Measurements from ENCODE around the gene UBE2O. TPM values are rescaled to one million over a fixed set of nuclear protein-coding genes. Genes with fewer than 3 reads are reported as not detected.

Gene UBE2O
- total and polyA plus RNA-seq, 3 experiments from 2014 or later, result 14.9 to 35.0 (median 33.6) TPM

DNA sequence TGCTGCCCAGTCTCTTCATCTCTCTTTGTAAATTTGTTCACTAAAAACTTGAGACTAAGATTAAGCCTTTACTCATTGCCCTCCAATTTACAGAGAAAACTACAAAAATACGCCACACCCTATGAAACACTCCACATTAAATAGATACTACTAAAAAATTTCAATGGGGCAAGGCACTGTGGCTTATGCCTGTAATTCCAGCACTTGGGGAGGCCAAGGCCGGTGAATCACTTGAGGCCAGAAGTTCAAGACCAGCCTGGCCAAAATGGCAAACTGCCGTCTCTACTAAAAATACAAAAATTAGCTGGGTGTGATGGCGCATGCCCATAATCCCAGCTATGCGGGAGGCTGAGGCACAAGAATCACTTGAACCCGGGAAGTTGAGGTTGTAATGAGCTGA, 3.8 kb downstream of the UBE2O start:
- peak overlapping the region in 2 of 7 donors; percentile 11 to 37 for H3K4me3 Mint-ChIP-seq
- POLR2A ChIA-PET, result interaction anchor here (0.8 kb wide), 1 partner anchor 575 kb away, joined by 3 read pairs; no protein-coding TSS in a partner anchor
- Histone ChIP-seq H3K4me3 (ENCODE audit: low read length) (no peak overlapping the region), H3K27ac (ENCODE audit: low read depth, low read length) (no peak overlapping the region), H3K4me1 (ENCODE audit: insufficient read depth, low read length) (peaks cover 27% of the 10 kb centered on the region), H3K27me3 (ENCODE audit: insufficient read depth, low read length, poor library complexity, severe bottlenecking) (no peaks in the 10 kb centered on the region), H3K9me3 (ENCODE audit: low read length) (no peaks in the 10 kb centered on the region), H3K36me3 (ENCODE audit: insufficient read depth, low read length) (no peaks in the 10 kb centered on the region)
- no peak for DNase-seq
- H3K4me1 Mint-ChIP-seq, result peaks cover 53 to 80% (median 77%) of the 10 kb centered on the region in 3 donors
- peak overlapping the region in 1 of 8 donors; percentile 42 for H3K27ac Mint-ChIP-seq
- no peaks in the 10 kb centered on the region for H3K27me3 Mint-ChIP-seq
- CTCF ChIA-PET, result no interaction called here
- H3K36me3 Mint-ChIP-seq, result peaks cover 0 to 9% (median 5%) of the 10 kb centered on the region in 3 donors
- no peaks in the 10 kb centered on the region for H3K9me3 Mint-ChIP-seq

DNA sequence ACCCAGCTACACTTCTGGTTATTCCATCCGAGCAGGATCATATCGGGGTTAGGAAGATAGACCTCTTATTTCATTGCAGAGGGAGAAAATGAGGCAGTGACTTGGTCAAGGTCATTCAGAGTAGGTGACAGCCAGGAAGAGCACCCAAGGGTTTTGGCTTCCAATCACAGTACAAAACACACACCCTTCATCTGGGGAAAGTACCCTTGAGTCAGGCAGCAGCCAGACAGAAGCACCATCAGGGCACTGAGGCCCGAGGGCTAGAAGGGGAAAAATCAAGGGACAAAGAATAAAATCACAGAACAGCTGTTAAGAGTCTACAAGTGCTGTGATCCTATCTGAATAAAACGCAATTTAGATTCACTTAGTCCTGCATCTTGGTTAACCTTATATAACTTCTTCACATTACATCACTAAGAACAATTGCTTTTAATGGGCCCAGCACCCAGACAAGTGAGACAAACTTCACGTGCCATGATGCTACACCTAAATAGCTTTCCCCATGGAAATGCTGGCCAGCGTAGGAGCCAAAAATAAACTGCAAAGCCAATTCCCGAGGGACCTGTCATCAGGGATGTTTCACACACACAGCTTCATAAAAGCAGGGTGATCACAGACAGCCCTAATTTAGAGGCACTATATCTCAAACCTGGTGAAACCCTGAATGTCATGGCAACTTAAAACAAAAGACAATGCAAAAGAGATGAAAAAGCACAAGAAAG, 4.9 kb downstream of the UBE2O start:
- Mint-ChIP-seq H3K4me1 (peaks cover 51 to 81% (median 79%) of the 10 kb centered on the region in 3 donors), H3K9me3 (no peaks in the 10 kb centered on the region), H3K27ac (peak overlapping the region in 2 of 8 donors; percentile 33 to 66), H3K27me3 (no peaks in the 10 kb centered on the region), H3K36me3 (peaks cover 0 to 11% (median 5%) of the 10 kb centered on the region in 3 donors), H3K4me3 (peak overlapping the region in 1 of 7 donors; percentile 56)
- Histone ChIP-seq H3K36me3 (ENCODE audit: insufficient read depth, low read length) (no peaks in the 10 kb centered on the region), H3K4me3 (ENCODE audit: low read length) (no peak overlapping the region), H3K27me3 (ENCODE audit: insufficient read depth, low read length, poor library complexity, severe bottlenecking) (no peaks in the 10 kb centered on the region), H3K4me1 (ENCODE audit: insufficient read depth, low read length) (peaks cover 27% of the 10 kb centered on the region), H3K27ac (ENCODE audit: low read depth, low read length) (no peak overlapping the region), H3K9me3 (ENCODE audit: low read length) (no peaks in the 10 kb centered on the region)
- DNase-seq, result no peak
- ChIA-PET CTCF (no interaction called here), POLR2A (interaction anchor here (0.6 to 0.8 kb wide), 2 partner anchors 40 to 574 kb away, joined by 3 read pairs; no protein-coding TSS in a partner anchor)

DNA sequence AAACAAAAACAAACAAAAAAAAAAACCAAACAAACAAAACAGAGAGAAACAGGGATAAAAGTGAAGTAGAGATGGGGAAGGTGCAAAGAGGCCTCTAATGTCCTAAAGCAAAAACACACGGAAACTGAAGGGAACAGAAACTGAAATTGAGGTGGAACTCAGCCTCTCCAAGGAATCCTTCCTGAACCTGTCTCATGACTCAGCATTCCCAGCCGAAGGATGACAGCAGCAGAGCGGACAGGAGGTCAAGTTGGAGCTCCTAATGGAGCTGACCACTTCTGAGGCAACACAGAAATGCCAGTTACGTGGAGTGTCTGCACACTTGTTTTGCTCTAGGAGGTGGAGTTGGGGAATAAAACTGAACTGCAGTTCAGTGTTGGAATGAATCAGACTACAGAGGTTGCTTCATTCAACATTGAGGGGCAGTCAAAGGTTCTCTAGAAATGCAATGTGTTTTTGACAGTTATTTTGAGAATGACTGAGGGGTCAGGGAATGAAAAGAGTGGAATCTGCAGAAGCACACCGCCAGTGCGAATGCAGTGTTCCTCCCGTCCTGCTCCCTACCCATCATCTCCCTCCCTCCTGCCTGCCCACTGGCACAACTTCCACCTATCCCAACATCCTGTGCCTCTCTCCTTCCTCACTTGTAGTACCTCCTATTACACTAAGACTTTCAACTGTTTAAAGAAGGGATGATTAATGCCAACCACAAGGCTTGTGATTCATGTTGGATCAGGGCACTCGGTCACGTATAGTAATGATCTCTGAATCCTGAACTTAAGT, 6.3 kb downstream of the UBE2O start:
- CTCF ChIA-PET, result no interaction called here
- Mint-ChIP-seq H3K4me3 (peak overlapping the region in 1 of 7 donors; percentile 37), H3K9me3 (no peaks in the 10 kb centered on the region), H3K36me3 (peaks cover 0 to 11% (median 7%) of the 10 kb centered on the region in 3 donors), H3K27ac (peak overlapping the region in 2 of 8 donors; percentile 19 to 75), H3K4me1 (peaks cover 59 to 86% (median 84%) of the 10 kb centered on the region in 3 donors), H3K27me3 (no peaks in the 10 kb centered on the region)
- Histone ChIP-seq H3K36me3 (ENCODE audit: insufficient read depth, low read length) (no peaks in the 10 kb centered on the region), H3K27me3 (ENCODE audit: insufficient read depth, low read length, poor library complexity, severe bottlenecking) (no peaks in the 10 kb centered on the region), H3K4me1 (ENCODE audit: insufficient read depth, low read length) (peaks cover 34% of the 10 kb centered on the region), H3K9me3 (ENCODE audit: low read length) (no peaks in the 10 kb centered on the region), H3K27ac (ENCODE audit: low read depth, low read length) (no peak overlapping the region), H3K4me3 (ENCODE audit: low read length) (no peak overlapping the region)
- DNase-seq, result no peak
- POLR2A ChIA-PET, result no interaction called here

DNA sequence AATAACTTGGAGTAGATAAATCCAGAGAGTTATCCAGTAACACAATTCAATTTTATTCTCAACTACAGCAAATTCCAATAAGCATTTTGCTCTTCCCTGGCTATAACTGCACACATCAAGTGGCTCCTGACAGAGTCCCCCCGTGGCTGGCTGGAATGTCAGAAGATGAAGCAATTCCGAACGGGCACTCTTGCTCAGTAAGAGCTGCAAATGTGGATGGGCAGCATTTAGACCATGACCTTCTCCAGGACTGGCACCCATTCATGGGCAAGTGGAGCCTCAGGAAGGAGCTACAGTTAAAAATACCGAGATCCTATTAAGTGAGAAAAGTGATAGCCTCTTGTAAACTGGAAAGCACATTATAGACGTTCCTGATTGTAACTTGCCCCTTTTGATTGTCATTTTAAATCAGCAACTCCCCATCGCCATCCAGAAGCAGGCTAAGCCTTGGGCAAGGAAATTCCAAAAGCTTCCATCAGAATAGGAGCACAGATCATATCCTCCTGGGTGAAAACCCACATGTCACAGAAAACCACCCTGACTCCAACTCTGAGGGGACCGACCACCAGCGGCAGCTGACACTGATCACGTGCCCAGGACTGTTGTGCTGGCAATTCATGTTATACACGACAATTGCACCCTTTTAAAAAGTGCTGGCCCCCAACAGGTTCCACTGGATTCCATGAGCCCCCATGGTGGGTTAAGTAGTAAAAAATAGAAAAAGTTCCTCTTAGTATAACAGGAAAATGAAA, 7.1 kb downstream of the UBE2O start:
- Mint-ChIP-seq H3K9me3 (no peaks in the 10 kb centered on the region), H3K36me3 (peaks cover 0 to 11% (median 7%) of the 10 kb centered on the region in 3 donors), H3K4me3 (peak overlapping the region in 1 of 7 donors; percentile 37), H3K27me3 (no peaks in the 10 kb centered on the region), H3K4me1 (peaks cover 57 to 86% (median 84%) of the 10 kb centered on the region in 3 donors), H3K27ac (peak overlapping the region in 1 of 8 donors; percentile 75)
- no peaks in the 10 kb centered on the region for H3K27me3 ChIP-seq (ENCODE audit: insufficient read depth, low read length, poor library complexity, severe bottlenecking)
- no peaks in the 10 kb centered on the region for H3K36me3 ChIP-seq (ENCODE audit: insufficient read depth, low read length)
- H3K9me3 ChIP-seq (ENCODE audit: low read length), result no peaks in the 10 kb centered on the region
- peaks cover 31% of the 10 kb centered on the region for H3K4me1 ChIP-seq (ENCODE audit: insufficient read depth, low read length)
- DNase-seq, result no peak
- H3K4me3 ChIP-seq (ENCODE audit: low read length), result no peak overlapping the region
- POLR2A ChIA-PET, result no interaction called here
- no peak overlapping the region for H3K27ac ChIP-seq (ENCODE audit: low read depth, low read length)
- CTCF ChIA-PET, result interaction anchor here (1.4 kb wide), 1 partner anchor 20 kb away, joined by 3 read pairs; no protein-coding TSS in a partner anchor

DNA sequence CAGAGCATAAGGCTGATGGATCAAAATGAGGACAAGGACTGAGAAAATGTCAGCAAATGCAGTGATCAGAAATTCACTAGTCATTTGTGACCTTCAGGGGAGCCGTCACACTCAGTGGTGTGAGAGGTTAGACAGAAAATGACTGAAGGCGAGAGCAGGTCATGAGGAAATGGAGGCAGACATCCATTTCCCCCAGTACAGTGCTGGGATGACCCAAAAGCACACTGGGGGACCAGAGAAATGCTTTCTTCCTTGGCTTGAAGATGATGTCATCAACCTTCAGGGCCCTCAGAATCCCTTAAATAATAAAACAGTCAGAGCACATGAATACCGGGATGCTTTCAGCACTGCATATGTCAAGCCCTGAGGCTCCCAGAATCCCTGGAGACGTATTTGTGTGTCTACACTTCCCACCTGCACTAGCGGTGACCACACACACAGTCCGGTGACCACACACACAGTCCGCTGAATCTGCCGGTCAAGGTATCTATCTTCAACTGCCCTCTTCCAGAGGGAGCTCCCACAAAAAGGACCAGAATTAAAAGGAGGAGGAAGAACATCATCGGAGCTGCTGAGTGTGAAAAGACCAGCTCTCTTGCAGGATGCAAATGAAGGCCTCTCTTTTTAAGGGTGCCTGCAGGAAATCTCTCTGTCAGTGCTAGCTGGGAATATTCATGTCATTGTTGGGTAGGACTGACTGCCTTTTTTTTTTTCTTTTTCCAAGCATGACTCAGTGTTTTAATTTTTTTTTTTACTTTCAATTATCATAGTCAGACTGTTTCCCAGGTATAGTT, 8.2 kb downstream of the UBE2O start:
- Mint-ChIP-seq H3K36me3 (peaks cover 0 to 15% (median 7%) of the 10 kb centered on the region in 3 donors), H3K27me3 (no peaks in the 10 kb centered on the region), H3K27ac (no peak overlapping the region), H3K9me3 (no peaks in the 10 kb centered on the region), H3K4me1 (peaks cover 54 to 84% (median 78%) of the 10 kb centered on the region in 3 donors), H3K4me3 (no peak overlapping the region)
- no peaks in the 10 kb centered on the region for H3K36me3 ChIP-seq (ENCODE audit: insufficient read depth, low read length)
- peaks cover 32% of the 10 kb centered on the region for H3K4me1 ChIP-seq (ENCODE audit: insufficient read depth, low read length)
- POLR2A ChIA-PET, result no interaction called here
- no peaks in the 10 kb centered on the region for H3K9me3 ChIP-seq (ENCODE audit: low read length)
- H3K27ac ChIP-seq (ENCODE audit: low read depth, low read length), result no peak overlapping the region
- no peak for DNase-seq
- no peak overlapping the region for H3K4me3 ChIP-seq (ENCODE audit: low read length)
- no peaks in the 10 kb centered on the region for H3K27me3 ChIP-seq (ENCODE audit: insufficient read depth, low read length, poor library complexity, severe bottlenecking)
- CTCF ChIA-PET, result interaction anchor here (1.0 to 1.4 kb wide), 2 partner anchors 22 to 237 kb away, joined by 3 to 4 read pairs; no protein-coding TSS in a partner anchor

DNA sequence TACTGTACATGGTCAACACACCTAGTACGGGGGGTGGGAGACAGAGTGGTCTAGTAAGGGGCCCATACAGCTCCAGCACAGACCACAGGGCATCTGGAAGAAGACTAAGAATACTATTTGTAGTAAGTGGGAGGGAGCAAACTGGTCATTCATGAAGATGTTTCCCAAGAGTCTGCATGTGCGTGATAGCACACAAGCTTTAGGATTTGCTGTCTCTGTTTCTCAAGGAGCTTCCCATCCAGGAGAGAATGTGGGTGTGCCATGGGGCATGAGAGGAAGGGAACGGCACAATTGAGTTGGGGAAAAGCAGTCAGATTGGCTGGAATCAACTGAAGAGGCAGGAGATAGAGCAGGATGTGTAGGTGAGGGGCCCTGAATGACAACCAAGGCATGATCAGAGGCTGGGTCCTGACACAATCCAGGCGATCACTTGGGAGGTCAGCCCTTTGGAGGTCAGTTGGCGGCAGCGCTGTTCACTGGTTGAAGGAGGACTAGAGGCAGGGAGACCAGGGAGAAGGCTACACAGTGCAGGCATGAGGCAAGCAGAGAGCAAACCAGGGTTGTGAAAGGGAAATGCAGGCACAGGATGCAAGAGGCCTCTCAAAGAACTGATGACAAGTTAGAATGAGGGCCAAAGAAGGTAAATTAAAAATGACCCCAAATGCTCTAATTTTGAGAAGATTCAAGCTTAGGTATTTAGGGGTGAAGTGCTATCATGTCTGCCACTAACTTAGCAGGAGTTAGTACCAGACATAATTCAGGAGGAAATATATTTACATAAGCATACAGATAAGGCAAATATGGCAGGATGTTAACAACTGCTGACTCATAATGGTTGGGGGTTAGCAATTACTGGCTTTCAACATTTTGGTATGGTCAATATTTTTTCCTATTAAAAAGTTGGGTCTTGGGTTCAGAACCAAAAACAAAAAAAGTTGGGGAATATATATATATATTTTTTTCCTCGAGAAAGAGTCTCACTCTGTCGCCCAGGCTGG, 10.3 kb downstream of the UBE2O start:
- Histone ChIP-seq H3K27me3 (ENCODE audit: insufficient read depth, low read length, poor library complexity, severe bottlenecking) (no peaks in the 10 kb centered on the region), H3K27ac (ENCODE audit: low read depth, low read length) (no peak overlapping the region), H3K4me1 (ENCODE audit: insufficient read depth, low read length) (peaks cover 31% of the 10 kb centered on the region), H3K4me3 (ENCODE audit: low read length) (no peak overlapping the region), H3K36me3 (ENCODE audit: insufficient read depth, low read length) (no peaks in the 10 kb centered on the region), H3K9me3 (ENCODE audit: low read length) (no peaks in the 10 kb centered on the region)
- Mint-ChIP-seq H3K4me1 (peaks cover 54 to 86% (median 83%) of the 10 kb centered on the region in 3 donors), H3K27me3 (no peaks in the 10 kb centered on the region), H3K9me3 (no peaks in the 10 kb centered on the region), H3K36me3 (peaks cover 0 to 18% (median 4%) of the 10 kb centered on the region in 3 donors), H3K27ac (peak overlapping the region in 5 of 8 donors; percentile 9 to 86 (median 47)), H3K4me3 (peak overlapping the region in 1 of 7 donors; percentile 59)
- ChIA-PET CTCF (interaction anchor here (1.0 to 1.3 kb wide), 2 partner anchors 11 to 34 kb away, joined by 3 to 4 read pairs; no protein-coding TSS in a partner anchor), POLR2A (no interaction called here)
- no peak for DNase-seq

All from CD8-positive, alpha-beta memory T cell (primary cell).